Esophagus muscularis mucosa (tissue), 4 donors: ENCODE data around the gene ANKRD6. TPM values are rescaled to one million over a fixed set of nuclear protein-coding genes. Genes with fewer than 3 reads are reported as not detected.
A peak's percentile ranks its signal among the peaks of the same experiment; 100 is the strongest.

Experiments used
- DNase-seq: peaks from one replicate; pipeline ENCODE4 v3.0.0-alpha.2; 2017; ENCODE audit errors: extremely low spot score
- H3K27ac ChIP-seq, 4 donors: fragments of 200-600 bp; sonication (generic); replicated peaks in 1 of 4; 1 replicate in 3 of 4; 2 replicates in 1 of 4; pipeline ENCODE4 v1.5.1; 2016 to 2019; ENCODE audit warnings: mild to moderate bottlenecking in 1 of 4
- H3K27me3 ChIP-seq, 4 donors: fragments of 200-600 bp; sonication (generic); one replicate each; pipeline versions ENCODE4 v1.5.1 to v1.6.0; 2016 to 2019
- H3K36me3 ChIP-seq, 4 donors: fragments of 200-600 bp; sonication (generic); one replicate each; pipeline ENCODE4 v1.5.1; 2016 to 2019
- H3K4me1 ChIP-seq, 4 donors: fragments of 200-600 bp; sonication (generic); one replicate each; pipeline ENCODE4 v1.5.1; 2016 to 2019
- H3K4me3 ChIP-seq, 4 donors: fragments of 200-600 bp; sonication (generic); 1 replicate in 2 of 4; 2 replicates in 2 of 4; pipeline ENCODE4 v1.5.1; 2016 to 2019; ENCODE audit warnings: mild to moderate bottlenecking in 4 of 4, moderate library complexity in 1 of 4
- H3K9me3 ChIP-seq, 4 donors: fragments of 200-600 bp; sonication (generic); 1 replicate in 3 of 4; 2 replicates in 1 of 4; pipeline ENCODE4 v1.5.1; 2016 to 2019
- CTCF ChIP-seq, 3 experiments: fragments of 200-600 bp in 2 of 3; fragments of 450-650 bp in 1 of 3; sonication (generic) in 2 of 3; IDR thresholded peaks; one replicate each; pipeline ENCODE4 v1.5.1; 2017 to 2019; ENCODE audit warnings: antibody characterized with exemption in 3 of 3, mild to moderate bottlenecking in 2 of 3, moderate library complexity in 1 of 3
- EP300 ChIP-seq: sonication (generic); formaldehyde crosslinking; IDR thresholded peaks from one replicate; pipeline ENCODE4 v1.6.1; 2017; ENCODE audit warnings: antibody characterized with exemption
- POLR2A ChIP-seq: fragments of 450-650 bp; IDR thresholded peaks from one replicate; pipeline ENCODE4 v1.6.1; 2017; ENCODE audit warnings: antibody characterized with exemption, moderate library complexity, mild to moderate bottlenecking, low read depth
- POLR2AphosphoS5 ChIP-seq, 2 donors: sonication (generic); formaldehyde crosslinking; IDR thresholded peaks; one replicate each; pipeline ENCODE4 v1.6.1; 2017; ENCODE audit warnings: antibody characterized with exemption in 2 of 2
- WGBS: methylation state at CpG from one replicate; pipeline ENCODE4 v1.1.5; 2018; 5-methylcytosine and 5-hydroxymethylcytosine counted together
- intact Hi-C: fragments of 100-400 bp; cut with DNase I; formaldehyde crosslinking; loops from one replicate; pipeline ENCODE4 v1.15.1; 2023
- total RNA-seq, 4 donors: library from RNA; depleted of rRNA; stranded (reverse); fragments of >200 nt; gene quantifications; one replicate each; pipeline versions ENCODE4 v1.1.0 to v1.2.1, GENCODE V29; 2016

Gene ANKRD6
- total RNA-seq, 4 donors from 2014 or later: 9.1 to 18.9 (median 10.7) TPM

GRCh38 chr6:89410788-89411144 is 22.2 kb upstream of the ANKRD6 start:
- H3K27me3 ChIP-seq: no peaks in the 10 kb centered on the region
- no peaks in the 10 kb centered on the region for H3K36me3 ChIP-seq
- WGBS: 23% methylated on average over 4 of the region's 4 CpGs
- H3K4me3 ChIP-seq: peak overlapping the region; percentile 84 to 97 (median 91)
- TF ChIP-seq POLR2A (no peak), CTCF (IDR thresholded peaks at IDR 0.05) (no peak), EP300 (no peak), POLR2AphosphoS5 (IDR thresholded peaks at IDR 0.05) (no peak)
- H3K27ac ChIP-seq: peak overlapping the region; percentile 76 to 86 (median 80)
- no peaks in the 10 kb centered on the region for H3K9me3 ChIP-seq
- intact Hi-C loops: loop anchor here (5.0 kb wide), 1 partner anchor 43 kb away; no protein-coding TSS in a partner anchor
- DNase-seq: no peak
- peaks cover 21 to 34% (median 24%) of the 10 kb centered on the region in 4 donors for H3K4me1 ChIP-seq

GRCh38 chr6:89411145-89412070 is 21.5 kb upstream of the ANKRD6 start:
- peak; percentile 92 for DNase-seq
- intact Hi-C loops: loop anchor here (5.0 kb wide), 1 partner anchor 44 kb away; no protein-coding TSS in a partner anchor
- no peaks in the 10 kb centered on the region for H3K36me3 ChIP-seq

GRCh38 chr6:89412071-89413005 is 20.6 kb upstream of the ANKRD6 start, which contains the start of gene RRAGD:
Gene RRAGD, minus strand, starts transcription at chr6:89412273. Its CDS starts 280 bp downstream, at chr6:89411993.
- Histone ChIP-seq H3K36me3 (no peaks in the 10 kb centered on the region), H3K4me3 (peak within 1 kb of the TSS; percentile 84 to 97 (median 91)), H3K27ac (peak within 1 kb of the TSS; percentile 76 to 86 (median 80)), H3K27me3 (no peaks in the 10 kb centered on the region), H3K4me1 (peaks cover 18 to 34% (median 23%) of the 10 kb centered on the region in 4 donors), H3K9me3 (no peaks in the 10 kb centered on the region)
- DNase-seq: no peak
- WGBS: 7% methylated on average over 8 of the region's 85 CpGs
- TF ChIP-seq EP300 (no peak), POLR2AphosphoS5 (IDR thresholded peaks at IDR 0.05) (peak; percentile 66 to 72)
- intact Hi-C loops: loop anchor here (5.0 kb wide), 1 partner anchor 45 kb away; no protein-coding TSS in a partner anchor

More at GRCh38 chr6:89411145-89412070, 21.5 kb upstream of the ANKRD6 start:
- TF ChIP-seq POLR2AphosphoS5 (IDR thresholded peaks at IDR 0.05): no peak
- TF ChIP-seq POLR2A: peak; percentile 9
- Histone ChIP-seq H3K4me3 (peak overlapping the region; percentile 84 to 97 (median 91)), H3K27me3 (no peaks in the 10 kb centered on the region), H3K4me1 (peaks cover 19 to 34% (median 23%) of the 10 kb centered on the region in 4 donors), H3K9me3 (no peaks in the 10 kb centered on the region), H3K27ac (peak overlapping the region; percentile 76 to 86 (median 80))
- WGBS: 1% methylated on average over 38 of the region's 93 CpGs

- TF ChIP-seq POLR2A (no peak), POLR2AphosphoS5 (IDR thresholded peaks at IDR 0.05) (peak in 1 of 2 donors; percentile 9)
- intact Hi-C loops: loop anchor here (5.0 kb wide), 1 partner anchor 46 kb away; no protein-coding TSS in a partner anchor
- Histone ChIP-seq H3K9me3 (no peaks in the 10 kb centered on the region), H3K36me3 (no peaks in the 10 kb centered on the region), H3K4me1 (peaks cover 18 to 34% (median 23%) of the 10 kb centered on the region in 4 donors), H3K4me3 (peak overlapping the region; percentile 84 to 97 (median 91)), H3K27me3 (no peaks in the 10 kb centered on the region), H3K27ac (peak overlapping the region in 2 of 4 donors; percentile 81 to 86)
- WGBS: 44% methylated on average over 9 of the region's 9 CpGs
- peak; percentile 80 for DNase-seq
Observed at GRCh38 chr6:89413006-89413400, 19.9 kb upstream of the ANKRD6 start.

- Histone ChIP-seq H3K36me3 (no peaks in the 10 kb centered on the region), H3K27ac (no peak overlapping the region), H3K27me3 (peaks cover 0 to 4% (median 0%) of the 10 kb centered on the region in 4 donors), H3K4me1 (peaks cover 18 to 34% (median 23%) of the 10 kb centered on the region in 4 donors), H3K4me3 (no peak overlapping the region), H3K9me3 (no peaks in the 10 kb centered on the region)
- no peak for TF ChIP-seq POLR2AphosphoS5 (IDR thresholded peaks at IDR 0.05)
- no peak for TF ChIP-seq EP300
- TF ChIP-seq CTCF (IDR thresholded peaks at IDR 0.05): no peak
- intact Hi-C loops: loop anchor here (5.0 kb wide), 1 partner anchor 47 kb away; no protein-coding TSS in a partner anchor
- 7% methylated on average over 2 of the region's 2 CpGs for WGBS
- no peak for DNase-seq
Observed at GRCh38 chr6:89414215-89414614, 18.7 kb upstream of the ANKRD6 start.
